GM19455 (cell line): ENCODE results near the gene PSIP1.
"Not testable (repeated sequence)": the region's sequence is repeated elsewhere in the genome, so short reads cannot be mapped to it uniquely, and the experiment has no call there.

Experiments
- ATAC-seq: cut with Tn5 transposase; IDR thresholded peaks from one replicate; pipeline ENCODE4 v1.9.1; 2021; ENCODE audit not compliant: unreplicated experiment

The PSIP1 gene

DNA sequence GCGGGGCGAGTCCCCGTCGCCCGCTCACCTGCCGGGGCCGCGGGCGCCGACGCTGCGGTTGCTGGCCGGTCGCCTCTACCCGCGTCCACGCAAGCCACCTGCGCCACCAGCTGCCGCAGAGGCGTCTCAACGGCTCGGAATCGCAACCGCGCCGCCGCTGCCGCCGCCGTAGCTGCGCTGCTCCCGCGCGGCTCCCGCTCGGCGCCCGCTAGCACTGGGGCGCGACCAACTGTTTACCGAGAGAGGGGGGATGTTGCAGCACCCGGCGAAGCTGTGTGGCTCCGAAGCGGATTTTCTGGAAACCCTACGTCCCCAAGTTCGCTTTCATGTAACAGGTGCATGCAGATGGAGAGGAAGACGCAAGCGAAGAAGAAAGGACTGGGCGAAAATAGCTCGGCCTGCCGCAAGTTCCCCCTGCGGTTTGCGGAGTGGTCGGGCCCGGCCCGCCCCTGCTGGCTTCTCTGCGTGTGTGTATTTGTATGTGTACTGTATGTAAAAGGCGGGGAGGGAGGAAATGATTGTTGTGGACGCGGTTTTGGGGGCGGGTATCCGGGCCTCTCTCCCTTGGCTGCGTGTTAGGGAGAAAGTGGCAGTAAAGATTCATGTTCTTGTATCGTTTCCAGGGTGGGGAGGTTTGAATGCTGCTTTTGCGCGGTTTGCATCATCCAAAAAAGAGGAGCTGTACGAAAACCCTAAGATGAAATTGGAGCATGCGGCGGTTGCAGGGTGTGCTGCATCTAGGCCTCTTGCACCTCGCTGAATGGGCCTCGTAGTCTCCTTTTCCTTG is at the start of gene PSIP1:
TSS of gene PSIP1 (minus strand) at position 182 of the 787 bp plus-strand sequence. CDS start 782 bp downstream, outside the sequence.
- peak; percentile 83 for ATAC-seq

DNA sequence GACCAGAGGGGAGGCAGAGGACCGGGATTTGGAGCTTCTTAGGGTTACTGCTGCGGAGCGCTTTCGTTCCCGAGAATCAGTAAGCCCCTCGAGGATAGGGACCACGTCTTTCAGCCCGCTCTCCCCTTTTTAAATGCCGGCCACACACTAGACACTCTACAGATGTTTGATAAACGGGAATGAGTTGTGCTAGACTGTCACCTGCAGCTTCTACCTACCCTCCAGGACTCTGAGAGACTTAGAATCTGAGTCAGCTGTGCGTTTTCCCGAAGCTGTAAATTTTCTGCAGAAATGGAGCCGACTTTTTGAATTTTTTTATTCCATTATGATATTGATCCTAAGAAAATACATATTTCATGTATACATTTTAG is 42.7 kb upstream of the PSIP1 start:
- ATAC-seq: peak; percentile 34

DNA sequence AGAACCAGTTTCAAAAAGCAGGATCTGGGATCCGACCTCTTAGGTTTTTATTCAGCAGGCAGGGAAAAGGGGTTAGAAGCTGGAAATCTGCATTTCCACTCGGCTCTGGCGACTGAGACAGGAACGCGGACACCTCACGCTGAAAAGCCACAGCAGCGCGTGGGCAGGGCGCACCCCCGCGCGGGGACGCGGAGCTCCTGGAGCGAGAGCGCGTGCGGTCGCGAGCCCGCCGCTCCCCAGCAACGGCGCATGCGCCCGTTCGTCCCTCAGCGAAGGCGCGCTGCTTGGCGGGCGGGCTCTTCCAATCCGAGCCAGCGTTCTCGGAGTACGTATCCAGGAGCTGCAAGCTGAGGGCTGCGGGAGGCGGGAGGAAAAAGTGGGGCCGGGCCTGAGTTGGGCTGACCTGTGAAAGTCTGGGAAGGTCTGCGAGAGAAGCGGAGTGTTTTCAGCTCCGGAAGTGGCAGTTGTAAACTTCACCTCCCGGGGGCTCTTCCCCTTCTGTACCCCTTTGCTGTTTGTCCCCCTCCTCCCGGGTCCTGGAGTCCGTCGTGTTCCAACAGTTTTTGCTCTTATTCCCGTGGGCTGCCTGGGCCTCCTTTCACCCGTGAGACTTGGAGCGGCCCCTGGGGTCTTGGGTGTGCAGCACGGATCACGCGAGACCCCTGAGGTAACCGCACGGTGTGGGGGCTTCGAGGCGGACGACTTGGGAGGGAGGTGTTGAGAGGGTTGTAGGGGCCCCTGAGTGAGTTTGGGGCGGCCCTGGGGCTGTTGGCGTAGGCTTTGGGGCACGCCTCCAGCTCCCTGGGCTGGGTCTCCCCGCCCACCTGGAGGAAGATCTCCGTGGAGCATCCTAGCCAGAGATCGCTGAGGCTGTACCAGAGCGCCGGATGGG is 42.1 kb upstream of the PSIP1 start, which contains the start of gene CCDC171:
TSS of gene CCDC171 (plus strand) at position 408 of the 892 bp plus-strand sequence. CDS start 11,046 bp downstream, outside the sequence.
- ATAC-seq: peak; percentile 74

DNA sequence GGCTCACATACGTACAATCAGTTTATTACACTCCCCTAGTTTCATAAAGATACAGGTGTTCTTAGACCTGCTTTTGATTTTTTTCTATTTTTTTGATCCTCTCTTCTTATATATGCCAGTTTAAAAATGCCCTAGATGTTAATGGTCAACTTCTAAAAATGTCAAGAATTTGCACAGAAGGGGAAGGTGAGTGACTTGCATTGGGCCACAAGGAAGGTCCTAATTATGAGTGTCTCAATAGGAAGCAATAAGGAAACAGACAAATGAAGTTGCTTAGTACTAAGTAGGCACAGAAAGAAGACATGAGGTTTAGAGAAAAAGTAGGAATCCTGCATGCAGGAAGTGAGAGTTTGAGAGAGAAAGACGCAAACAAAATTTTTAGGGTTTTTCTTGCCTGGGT is 38.8 kb upstream of the PSIP1 start:
- ATAC-seq: no peak

DNA sequence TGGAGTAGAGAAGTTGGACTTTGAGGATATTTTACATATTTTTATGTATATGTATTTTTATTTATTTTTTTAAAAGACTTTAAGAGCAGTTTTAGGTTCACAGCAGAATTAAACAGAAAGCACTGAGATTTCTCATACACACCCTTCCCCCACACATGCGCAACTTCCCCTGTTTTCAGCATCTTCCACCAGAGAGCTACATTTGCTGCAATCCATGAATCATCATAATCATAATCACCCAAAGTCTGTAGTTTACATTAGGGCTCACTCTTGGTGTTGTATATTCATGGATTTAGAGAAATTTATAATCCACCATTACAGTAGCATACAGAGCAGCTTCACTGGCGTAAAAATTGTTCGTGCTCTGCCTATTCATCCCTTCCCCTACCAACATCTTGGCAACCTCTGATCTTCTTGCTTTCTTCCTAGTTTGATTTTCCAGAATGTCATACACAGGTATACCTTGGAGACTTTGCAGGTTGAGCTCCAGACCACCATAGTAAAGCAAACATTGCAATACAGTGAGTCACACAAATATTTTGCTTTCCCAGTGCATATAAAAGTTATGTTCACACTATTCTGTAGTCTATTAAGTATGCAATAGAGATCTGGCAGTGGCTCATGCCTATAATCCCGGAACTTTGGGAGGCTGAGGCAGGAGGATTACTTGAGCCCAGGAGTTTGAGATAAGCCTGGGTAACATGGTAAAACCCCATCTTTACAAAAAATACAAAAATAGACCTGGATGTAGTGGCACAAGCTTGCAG is 32.5 kb upstream of the PSIP1 start:
- ATAC-seq: no peak

DNA sequence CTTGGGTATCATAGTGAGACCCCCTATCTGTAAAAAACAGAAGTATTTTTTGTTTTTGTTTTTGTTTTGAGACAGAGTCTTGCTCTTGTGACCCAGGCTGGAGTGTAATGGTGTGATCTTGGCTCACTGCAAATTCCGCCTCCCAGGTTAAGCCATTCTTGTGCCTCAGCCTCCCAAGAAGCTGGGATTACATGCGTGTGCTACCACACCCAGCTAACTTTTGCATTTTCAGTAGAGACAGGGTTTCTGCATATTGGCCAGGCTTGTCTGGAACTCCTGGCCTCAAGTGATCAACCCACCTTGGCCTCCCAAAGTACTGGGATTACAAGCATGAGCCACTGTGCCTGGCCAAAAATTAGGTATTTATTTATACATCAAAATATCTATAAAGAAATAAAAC is 31.9 kb upstream of the PSIP1 start:
- ATAC-seq: no peak

DNA sequence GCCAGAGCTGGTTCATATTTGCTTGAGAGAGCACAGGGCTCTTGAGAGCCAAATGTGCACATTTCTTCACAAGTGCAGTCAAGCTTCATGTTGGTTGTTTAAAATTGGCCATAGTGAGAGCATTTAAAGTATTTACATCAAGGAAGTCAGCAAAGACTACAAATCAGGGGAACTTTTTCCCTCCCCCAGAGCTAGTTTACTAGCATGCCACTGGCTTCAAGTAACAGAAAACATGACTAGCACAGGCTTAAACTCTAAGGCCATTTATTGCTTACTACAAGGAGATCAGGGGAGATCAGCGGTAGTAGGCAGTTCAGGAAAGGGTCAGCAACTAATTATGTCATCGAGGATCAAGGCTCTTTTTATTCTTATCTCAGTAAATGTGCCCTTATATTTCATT is 31.1 kb upstream of the PSIP1 start:
- ATAC-seq: no peak

DNA sequence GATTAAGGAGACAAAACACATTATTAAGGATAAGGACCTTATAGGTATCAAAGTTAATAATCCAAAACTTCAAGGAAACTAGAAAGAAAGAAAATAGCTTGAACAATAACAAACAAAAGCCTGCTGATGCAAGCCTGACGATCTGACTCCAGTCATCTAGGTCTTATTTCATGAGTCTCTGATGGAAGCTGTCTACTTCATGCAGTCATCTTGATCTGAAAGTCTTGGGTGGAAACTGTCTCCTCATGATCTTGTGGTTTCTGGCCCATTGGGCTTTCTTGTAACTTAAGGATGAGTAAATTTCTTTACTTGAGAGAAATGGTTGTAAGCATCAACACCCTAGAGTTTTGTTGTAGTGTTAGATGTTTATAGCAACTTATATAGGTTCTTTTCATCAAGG is 20.6 kb upstream of the PSIP1 start:
- no peak for ATAC-seq

DNA sequence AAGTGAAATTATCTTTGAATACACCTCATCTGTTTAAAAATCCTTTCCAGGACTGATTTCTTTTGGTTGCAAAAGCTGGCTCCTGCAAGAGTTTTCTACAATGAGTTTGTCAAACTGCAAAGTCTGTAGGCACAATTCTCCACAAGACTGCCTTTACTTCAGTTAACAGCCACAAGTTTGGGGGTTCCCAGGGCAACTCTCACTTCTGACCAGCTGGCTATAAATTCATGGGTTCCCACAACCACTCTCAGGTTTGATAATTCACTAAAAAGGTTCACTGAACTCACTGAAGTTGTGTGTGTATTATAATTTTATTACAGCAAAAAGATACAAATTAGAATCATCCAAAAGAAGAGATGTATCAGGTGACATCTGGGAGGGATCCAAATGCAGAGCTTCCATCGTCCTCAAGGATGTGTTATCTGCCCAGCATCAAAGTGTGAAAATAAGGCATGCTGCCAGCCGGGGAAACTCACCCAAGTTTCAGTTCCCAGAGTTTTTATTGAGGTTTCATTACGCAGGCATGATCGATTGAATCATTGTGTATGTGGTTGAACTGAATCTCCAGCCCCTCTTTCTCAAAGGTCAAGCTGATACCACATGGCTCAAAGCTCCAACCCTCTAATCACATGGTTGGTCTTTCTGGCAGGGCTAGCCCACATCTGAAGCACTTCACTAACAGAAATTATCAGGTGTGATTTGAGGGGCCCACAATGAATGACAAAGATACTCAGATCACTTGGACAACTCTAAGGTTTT is 19.0 kb upstream of the PSIP1 start:
- ATAC-seq: peak; percentile 71

DNA sequence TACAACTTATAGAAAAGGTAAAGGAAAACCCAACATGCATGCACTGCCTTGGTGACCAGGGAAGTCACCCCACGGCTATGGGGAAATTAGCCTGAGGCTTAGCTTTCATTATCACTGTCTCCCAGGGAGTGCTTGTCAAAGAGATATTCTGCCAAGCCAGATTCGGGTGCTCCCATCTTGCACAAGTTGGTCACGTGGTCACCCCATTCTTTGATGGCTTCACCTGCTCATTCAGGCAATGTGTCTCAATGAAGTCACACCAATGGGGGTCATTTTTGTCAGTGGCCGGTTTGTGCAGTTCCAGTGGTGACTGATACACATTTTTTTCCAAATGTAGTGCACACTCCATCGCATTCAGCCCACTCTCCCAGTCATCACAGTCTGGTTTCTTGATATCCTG is 16.3 kb upstream of the PSIP1 start:
- not testable (repeated sequence) for ATAC-seq

DNA sequence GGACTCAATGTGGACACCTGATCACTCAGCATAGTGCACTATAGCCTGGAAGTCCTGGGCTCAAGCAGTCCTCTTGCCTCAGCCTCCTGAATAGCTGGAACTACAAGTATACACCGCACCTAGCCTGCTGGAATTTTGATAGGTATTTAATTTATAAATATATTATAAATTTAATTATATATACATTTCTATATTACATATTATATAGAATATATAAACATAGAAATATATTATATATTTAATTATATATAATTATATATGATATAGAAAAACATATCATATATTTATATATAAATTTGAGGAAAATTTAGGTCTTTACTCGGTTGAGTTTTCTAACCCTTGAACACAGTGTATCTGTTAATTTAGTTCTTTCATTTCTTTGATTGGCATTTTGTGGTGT is 15.2 kb upstream of the PSIP1 start:
- ATAC-seq: no peak

DNA sequence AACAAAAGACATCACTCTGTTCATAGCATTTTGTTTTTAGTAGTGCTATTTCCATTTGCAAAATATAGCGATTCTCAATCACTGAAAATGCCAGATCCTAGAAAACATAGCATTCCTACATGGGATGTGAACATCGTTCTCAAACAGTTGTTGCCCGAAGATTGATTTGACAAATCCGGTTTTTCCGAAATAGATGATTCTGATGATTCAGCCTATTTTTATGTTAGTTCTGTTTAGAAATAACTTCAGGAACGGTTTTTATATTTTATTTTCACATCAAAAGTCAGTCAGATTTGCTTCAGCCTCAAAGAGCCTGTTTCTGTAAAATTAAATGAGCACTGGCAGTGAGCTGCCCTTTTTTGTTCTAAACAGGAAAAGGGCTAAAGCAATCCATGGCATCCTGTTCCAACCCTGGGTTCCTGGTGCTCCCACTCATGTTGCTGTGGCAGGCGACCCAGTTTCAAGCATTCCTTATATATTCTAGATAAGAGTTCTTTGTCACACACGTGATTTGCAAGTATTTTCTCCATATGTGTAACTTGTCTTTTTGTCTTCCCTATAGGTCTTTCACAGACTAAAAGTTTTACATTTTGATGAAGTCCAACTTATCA is 14.2 kb upstream of the PSIP1 start:
- no peak for ATAC-seq

DNA sequence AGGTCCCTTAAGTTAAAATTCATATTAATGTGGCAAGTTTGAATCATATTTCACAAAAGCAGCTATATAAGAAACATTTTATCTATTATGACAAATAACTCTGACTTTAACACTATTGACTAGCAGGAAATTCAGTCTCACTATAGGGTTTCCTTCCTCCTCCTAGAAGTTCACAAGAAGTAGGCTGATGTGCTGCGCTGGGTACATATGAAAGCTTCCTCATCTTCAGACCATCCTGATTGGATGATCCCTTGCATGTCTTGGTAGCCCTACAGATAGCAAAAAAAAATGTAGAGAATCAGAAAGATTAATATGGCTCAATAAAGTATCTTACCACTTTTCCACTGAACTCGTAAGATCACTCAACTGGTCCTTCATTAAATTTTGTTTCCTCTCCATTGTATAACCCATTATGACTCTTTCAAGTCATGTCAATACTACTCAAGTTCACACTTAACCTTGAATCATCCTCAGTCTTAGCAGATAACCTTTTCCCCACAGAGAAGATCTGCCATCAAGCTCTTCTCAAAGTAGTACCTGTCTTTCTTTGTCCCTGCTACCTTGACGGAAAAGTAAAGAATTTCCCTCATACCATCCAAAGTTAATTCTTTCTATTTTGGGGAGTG is 11.5 kb upstream of the PSIP1 start:
- no peak for ATAC-seq

DNA sequence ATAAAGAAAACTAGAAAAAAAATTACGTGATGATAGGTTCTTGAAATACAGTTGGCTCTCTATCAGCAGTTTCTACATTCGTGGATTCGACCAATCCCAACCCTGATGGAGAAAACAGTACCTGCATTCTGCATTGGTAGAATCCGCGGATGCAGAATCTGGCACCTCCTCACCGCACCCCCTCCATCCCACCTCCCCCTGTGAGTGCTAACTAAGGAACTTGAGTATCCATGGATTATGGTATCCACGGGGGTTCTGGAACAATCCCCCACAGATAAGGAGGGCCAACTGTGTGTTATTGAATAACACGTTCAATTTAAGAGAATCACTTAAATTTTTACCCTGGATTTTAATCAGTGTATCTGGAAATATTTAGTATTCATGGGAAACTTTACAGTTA is 10.5 kb upstream of the PSIP1 start:
- ATAC-seq: no peak

DNA sequence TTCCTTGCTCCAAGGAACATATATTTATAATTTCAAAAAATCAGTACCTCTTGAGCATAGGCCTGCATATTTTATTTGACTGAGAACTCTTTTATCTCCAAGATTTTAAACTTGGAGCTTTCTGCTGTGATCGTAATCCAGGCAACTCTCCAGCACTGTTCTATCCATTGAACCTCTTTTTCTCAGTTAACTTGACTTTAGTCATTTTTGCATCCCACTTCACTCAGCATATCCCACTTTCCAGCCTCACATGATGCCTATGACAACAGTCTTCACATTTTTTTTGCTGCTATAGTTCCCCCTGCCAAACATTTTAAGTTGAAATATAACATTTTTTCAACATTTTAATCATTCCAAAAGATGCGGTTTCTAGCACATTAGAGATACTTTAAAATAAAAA is 9.1 kb upstream of the PSIP1 start:
- ATAC-seq: no peak

DNA sequence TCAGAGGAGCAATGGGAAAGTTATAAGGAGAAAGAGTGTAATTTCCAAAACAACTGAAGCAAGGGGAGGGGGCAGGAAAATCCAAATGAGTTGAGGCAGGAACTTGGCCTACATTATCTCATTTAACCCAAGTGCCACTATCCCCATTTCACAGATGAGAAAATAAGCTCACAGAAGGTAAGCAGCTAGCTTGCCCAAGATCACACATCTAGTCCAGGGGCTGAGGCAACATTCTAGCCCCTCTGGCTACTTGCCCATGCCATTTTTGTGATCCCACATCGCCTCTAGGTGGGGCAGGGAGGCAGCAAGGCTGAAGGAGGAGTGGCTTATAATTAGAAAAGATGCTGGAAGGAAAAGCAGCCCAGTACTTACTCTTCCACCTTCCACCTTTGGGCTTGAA is 2.6 kb upstream of the PSIP1 start:
- no peak for ATAC-seq

DNA sequence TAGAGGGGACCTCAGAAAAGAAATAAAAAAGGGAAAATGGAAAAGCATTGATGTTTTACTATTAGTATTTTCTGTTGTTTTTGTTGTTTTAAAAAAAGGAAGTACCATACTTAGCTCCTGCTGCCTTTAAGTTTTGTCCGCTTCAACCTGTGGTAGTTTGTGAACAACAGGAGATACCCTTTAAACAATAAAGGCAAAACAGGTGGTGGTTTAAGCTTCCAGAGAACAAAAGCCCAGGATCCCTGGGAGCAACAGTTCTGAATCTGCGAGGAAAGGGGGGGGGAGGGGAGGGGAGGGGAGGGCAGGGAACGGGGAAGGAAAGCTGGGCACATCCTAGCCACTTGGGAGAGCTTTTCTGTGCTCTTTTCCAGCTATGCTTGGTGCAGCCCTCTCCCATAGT is 2.1 kb upstream of the PSIP1 start:
- ATAC-seq: no peak

DNA sequence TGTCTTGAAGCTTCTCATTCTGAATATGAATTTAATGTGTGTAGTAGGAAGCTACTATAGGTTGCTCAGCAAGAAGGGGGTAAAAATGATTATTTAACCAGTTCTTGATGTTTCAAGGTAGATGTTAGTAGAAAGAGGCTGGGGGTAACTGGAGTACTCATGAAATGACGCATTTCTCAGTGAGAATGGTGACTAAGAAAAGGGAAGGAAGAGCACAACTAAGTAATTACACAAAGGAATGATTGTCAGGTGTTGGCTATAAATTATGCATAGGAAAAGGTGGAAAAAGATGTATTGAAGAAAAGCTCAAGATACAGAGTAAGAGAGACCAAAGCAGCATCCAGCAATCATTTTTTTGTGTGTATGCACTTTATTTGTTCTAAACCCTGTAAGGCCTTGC is 1.4 kb upstream of the PSIP1 start:
- no peak for ATAC-seq

DNA sequence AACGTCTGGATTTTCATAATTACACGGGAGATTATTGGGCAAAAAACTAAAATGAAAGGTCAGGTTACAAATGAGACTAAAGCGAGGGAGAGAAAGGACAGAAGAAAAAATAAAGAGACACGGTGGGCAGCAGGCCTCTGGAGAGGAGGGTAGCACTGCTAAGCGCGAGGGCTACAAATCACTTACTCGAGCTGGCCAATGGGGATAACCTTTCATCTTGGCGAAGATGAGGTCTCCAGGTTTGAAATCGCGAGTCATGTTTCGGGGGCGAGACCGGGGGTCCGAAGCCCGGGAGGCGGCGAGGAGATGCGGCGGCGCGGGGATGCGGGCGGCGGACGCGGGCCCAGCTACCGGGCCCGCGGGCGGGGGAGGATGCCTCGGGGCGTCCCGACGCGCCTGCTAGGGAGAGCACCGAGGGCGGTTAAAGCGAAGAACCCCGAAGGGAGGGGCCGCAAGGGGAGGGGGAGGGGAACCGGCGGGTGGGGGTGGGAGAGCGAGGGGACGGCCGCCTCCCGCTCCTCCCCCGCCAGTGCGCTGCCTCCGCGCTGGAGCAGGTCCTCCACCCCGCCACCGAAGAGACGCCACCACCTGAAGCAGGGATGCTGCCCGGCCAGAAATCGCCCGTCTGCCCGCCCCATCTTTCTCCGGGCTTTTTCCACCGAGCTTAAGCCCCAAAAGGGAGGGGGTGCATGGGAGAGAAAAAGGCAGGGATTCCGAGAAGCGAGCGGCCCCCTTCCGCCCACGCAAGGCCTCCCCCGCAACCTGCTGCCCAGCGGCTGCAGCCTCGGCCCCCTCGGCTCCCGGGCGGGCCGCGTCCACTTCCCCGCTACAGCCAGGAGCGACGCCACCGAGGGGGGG is 610 bp downstream of the PSIP1 start:
- ATAC-seq: peak; percentile 48
